ENCODE results near the gene GRK5.
"Not testable (repeated sequence)": the region's sequence is repeated elsewhere in the genome, so short reads cannot be mapped to it uniquely, and the experiment has no call there.

- TF ChIP-seq CTCF (IDR thresholded peaks at IDR 0.05); ZFX (IDR thresholded peaks at IDR 0.05; ENCODE audit: borderline replicate concordance): not testable (repeated sequence)
Measured at GRCh38 chr10:119434942-119435341, 227.6 kb downstream of the GRK5 start.
